NCI-H524 treated with DMSO at 0.1 percent for 48 hours (cell line): ENCODE measurements around the gene ARHGEF28.

ENCODE experiments used
- DNase-seq: peaks from one replicate; lab custom pipeline; 2025; lab: John Stamatoyannopoulos, UW

Gene ARHGEF28

GRCh38 chr5:73943397-73943796, 317.4 kb downstream of the ARHGEF28 start:
- DNase-seq, result no peak

- no peak for DNase-seq
Observed at GRCh38 chr5:73944581-73944980, 318.6 kb downstream of the ARHGEF28 start.

DNA sequence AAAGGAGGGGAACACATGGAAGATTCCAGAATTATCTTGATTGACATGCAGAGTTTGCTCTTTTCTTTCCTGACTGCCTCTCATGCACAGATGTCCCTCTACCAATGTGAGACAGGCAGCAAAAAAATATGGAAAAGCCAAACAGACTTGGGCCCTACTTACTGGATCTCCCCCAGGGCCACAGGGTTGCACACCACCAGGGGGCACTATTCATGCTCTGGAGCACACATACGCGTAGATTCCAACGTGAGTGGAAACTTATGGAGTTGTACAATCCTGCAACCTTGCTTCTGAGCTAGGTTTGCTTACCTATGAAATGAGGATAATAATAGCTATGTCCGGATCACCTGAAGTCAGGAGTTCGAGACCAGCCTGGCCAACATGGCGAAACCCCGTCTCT, 319.5 kb downstream of the ARHGEF28 start:
- no peak for DNase-seq

- DNase-seq, result no peak
Observed at GRCh38 chr5:73946278-73946677, 320.3 kb downstream of the ARHGEF28 start.

GRCh38 chr5:73946919-73947602, 321.1 kb downstream of the ARHGEF28 start:
- DNase-seq, result peak; percentile 18

- DNase-seq, result peak; percentile 90
Observed at GRCh38 chr5:73947906-73948640, 322.1 kb downstream of the ARHGEF28 start.

- no peak for DNase-seq
Observed at GRCh38 chr5:73948720-73949119, 322.7 kb downstream of the ARHGEF28 start.

- DNase-seq, result no peak
Observed at GRCh38 chr5:73950441-73950873, 324.5 kb downstream of the ARHGEF28 start.

DNA sequence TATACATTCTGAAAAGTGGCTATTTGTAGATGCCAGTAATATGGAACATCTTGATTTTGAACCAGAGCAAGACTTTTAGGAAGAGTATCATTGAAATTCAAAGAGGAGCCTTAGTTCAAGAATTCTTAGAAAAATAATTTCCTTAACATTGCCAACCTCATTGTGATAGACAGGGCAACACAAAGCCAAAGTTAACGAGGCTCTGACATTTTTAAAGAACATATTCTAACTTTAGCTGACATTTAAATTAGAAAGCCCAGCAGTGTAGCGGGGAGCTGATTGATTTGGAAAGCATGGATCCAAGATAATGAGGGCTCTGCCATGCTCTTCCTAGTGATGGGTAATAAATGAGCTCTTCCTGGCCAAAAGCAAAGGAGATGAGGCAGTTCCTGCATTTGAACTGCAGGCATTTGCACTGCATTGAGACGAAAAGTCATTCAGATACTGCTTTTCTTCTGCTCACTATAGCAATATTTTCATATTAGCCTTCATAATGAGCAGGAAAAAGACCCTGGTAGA, 325.0 kb downstream of the ARHGEF28 start:
- no peak for DNase-seq

GRCh38 chr5:73952872-73953271, 326.9 kb downstream of the ARHGEF28 start:
- no peak for DNase-seq

GRCh38 chr5:73954381-73954780, 328.4 kb downstream of the ARHGEF28 start:
- DNase-seq, result no peak

- peak; percentile 10 for DNase-seq
Observed at GRCh38 chr5:73955271-73955846, 329.4 kb downstream of the ARHGEF28 start.

DNA sequence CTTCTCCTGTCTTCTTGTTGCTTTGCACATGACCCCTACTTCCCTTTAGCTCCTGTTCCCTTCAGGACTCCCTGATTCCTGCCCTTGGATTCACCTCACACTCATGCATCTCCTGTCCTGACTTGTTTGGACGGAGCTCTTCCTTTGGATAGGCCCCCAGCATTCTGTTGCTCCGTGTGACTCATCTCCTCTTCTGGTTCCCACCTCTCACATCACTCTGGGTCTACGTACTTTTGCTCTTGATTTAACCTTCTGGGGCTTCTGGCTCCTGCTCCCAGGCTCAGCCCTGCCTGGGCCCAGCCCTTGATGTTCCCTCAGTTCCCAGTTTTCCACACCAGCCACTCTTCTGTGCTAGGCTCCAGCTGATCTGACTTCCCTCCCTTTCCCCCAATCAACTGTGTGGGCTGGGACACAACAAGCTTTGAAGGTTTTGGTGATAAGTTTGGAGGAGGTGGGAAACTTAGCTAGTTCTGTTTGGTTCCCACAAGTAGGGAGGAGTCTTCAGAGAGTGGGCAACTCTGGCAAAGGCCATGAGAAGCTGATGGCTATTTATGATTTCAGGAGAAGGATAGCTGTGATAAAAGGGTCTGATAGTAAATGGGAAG, 331.5 kb downstream of the ARHGEF28 start:
- no peak for DNase-seq

GRCh38 chr5:73958037-73958436, 332.0 kb downstream of the ARHGEF28 start:
- DNase-seq, result no peak

GRCh38 chr5:73960023-73960422, 334.0 kb downstream of the ARHGEF28 start:
- DNase-seq, result no peak

DNA sequence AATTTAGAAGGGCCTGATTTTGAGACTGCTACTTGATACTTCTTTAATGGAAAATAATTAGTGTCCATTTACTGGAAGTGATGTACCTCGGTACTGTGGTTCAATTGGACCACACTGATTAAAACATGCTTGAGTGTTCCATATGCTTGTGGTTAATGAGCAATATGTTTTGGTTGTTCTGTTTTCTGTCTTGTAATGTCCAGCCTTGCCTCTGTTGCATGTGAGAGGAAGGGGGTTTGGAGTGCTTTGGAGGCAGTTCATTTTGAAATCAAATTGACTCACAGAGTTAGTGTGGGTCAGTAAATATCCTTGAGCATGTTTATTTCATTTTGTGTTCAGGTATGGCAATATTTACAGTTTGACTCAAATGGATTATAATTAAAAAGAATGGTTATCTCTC, 334.4 kb downstream of the ARHGEF28 start:
- no peak for DNase-seq

- DNase-seq, result no peak
Observed at GRCh38 chr5:73962801-73963425, 336.9 kb downstream of the ARHGEF28 start.

DNA sequence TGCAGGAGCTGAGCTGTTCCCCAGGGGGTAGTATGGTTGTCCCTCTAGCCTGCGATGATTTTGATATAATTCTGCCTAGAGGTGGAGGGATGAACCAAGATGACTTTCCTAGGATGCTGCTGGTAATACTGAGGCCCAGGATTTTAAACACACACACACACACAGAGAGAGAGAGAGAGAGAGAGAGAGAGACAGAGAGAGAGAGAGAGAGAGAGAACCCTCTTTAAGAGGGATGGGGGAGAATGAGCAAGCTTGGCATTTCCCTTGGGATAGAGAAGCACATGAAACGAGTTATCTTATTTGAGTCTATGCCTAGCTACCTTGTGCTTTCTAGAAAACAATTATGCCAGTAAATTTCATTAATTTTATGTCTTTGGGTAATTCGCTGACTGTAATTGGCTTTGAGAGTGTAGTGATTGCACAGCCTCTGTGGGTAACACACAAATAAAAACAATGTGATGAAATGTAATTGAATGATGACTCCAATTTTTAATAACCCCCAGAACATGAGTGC, 338.4 kb downstream of the ARHGEF28 start:
- DNase-seq, result no peak

GRCh38 chr5:73966451-73966850, 340.5 kb downstream of the ARHGEF28 start:
- no peak for DNase-seq

GRCh38 chr5:73967347-73967746, 341.4 kb downstream of the ARHGEF28 start:
- DNase-seq, result no peak

DNA sequence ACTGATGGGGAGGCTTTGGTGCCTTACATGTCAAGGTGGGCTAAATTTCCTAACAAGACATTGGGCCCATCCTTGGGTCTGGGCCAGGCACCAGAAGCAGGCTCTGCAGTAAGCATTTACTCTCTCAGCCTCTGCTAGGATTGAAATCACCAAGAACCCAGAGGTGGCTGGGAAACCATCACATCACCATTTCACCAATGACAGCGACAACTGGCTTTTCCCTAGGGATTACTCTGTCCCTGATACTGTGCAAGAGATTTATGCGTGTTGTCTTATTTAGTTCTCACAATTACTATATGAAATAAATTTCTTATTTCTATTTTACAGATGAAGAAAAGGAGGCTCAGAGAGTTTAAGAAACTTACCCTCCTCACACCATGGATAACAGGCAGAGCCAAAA, 342.2 kb downstream of the ARHGEF28 start:
- DNase-seq, result no peak

DNA sequence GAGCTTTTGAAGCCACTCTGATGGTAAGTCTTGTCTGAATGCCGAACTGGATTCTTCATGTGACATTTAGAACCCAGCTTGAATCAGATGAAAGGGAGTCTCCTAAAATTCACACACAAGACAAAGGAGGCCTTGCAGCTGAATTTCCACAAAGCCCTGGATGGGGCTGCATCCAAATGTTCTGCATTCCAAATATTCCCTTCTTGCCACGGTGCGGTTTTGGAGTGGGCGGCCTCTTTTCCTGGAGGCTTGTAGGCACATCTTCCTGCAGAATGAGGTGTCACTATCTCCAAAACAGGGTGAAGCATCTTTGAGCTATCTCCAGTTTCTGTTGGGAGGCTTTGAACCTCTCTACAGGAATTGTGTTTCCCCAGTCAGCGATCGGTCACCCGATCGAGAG, 342.7 kb downstream of the ARHGEF28 start:
- no peak for DNase-seq
